Colonic mucosa (tissue), 4 donors: ENCODE measurements around the gene TOP2B. TPM values are rescaled to one million over a fixed set of nuclear protein-coding genes. Genes with fewer than 3 reads are reported as not detected.

Source experiments
- DNase-seq: peaks from one replicate; pipeline ENCODE4 v3.0.0-alpha.2; 2020
- H3K27ac ChIP-seq: fragments of 200-600 bp; one replicate; pipeline ENCODE4 v1.8.0; 2021
- H3K27me3 ChIP-seq: fragments of 200-600 bp; one replicate; pipeline ENCODE4 v1.8.0; 2021
- H3K36me3 ChIP-seq: fragments of 200-600 bp; one replicate; pipeline ENCODE4 v1.8.0; 2021
- H3K4me1 ChIP-seq: fragments of 200-600 bp; one replicate; pipeline ENCODE4 v1.8.0; 2021; ENCODE audit warnings: mild to moderate bottlenecking
- H3K4me3 ChIP-seq: fragments of 200-600 bp; one replicate; pipeline ENCODE4 v1.8.0; 2021
- H3K9ac ChIP-seq, 2 donors: one replicate each; pipeline ENCODE4 v1.7.0; 2013; ENCODE audit warnings: control low read depth in 2 of 2, low read depth in 2 of 2, low read length in 2 of 2
- H3K9me3 ChIP-seq: fragments of 200-600 bp; one replicate; pipeline ENCODE4 v1.8.0; 2021
- intact Hi-C: fragments of 100-400 bp; cut with DNase I; formaldehyde crosslinking; loops from one replicate; pipeline ENCODE4 v1.14.1; 2022
- total RNA-seq, 2 donors: library from RNA; stranded (reverse); fragmentation: NEBNext Ultra II Directional in 1 of 2; extraction: Animal tissue kit (Norgen Biotek cat#: 25700) in 1 of 2; gene quantifications; one replicate each; pipeline ENCODE4 v1.2.1, GENCODE V29; 2021
- TF ChIP-seq, protein P1 (sequence below): fragments of 200-600 bp; IDR thresholded peaks from one replicate; pipeline ENCODE4 v1.8.0; 2022; ENCODE audit warnings: antibody characterized with exemption, mild to moderate bottlenecking
- donor health status: healthy.
- donor health status: DM: no; HTN: no; CAD: no.
- donor health status: DM: no; HTN: no; CAD: no.

The TOP2B gene
- total RNA-seq, 2 donors from 2014 or later, result 105 TPM

DNA sequence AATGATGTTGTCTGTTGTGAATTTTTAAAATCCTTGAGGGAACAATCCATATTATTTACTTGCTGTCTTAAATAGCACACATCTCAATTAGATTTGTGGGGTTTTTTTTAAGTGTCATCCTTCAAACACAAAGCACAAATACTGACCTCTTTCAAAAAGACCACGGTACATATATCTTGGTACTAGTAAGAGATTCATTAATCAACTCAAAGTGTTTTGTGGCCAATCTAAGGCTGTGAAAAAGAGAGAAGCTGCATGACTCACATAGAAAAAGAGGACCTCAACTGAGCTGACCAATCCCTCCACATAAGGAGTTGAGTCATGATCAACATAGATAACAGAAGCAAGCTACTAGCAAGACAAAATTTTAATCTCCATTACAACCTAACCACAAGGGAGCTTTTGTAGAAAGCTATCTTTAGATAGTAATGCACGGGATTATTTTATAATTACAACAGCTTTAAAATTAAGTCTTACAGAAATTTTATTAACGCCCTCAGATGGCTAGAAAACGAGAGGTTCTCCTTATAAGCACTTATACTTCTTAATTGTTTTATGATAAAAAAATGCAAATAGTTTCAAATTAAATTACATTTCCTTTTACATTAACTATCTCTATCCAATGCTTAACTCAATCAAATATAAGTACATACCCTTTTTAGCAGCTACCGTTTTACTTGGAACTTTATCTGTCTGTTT, 60.5 kb downstream of the TOP2B start:
- DNase-seq, result no peak
- no peak overlapping the region for H3K27ac ChIP-seq
- H3K9me3 ChIP-seq, result no peaks in the 10 kb centered on the region
- no peaks in the 10 kb centered on the region for H3K4me1 ChIP-seq
- H3K9ac ChIP-seq, result no peak overlapping the region
- TF ChIP-seq, protein P1, sequence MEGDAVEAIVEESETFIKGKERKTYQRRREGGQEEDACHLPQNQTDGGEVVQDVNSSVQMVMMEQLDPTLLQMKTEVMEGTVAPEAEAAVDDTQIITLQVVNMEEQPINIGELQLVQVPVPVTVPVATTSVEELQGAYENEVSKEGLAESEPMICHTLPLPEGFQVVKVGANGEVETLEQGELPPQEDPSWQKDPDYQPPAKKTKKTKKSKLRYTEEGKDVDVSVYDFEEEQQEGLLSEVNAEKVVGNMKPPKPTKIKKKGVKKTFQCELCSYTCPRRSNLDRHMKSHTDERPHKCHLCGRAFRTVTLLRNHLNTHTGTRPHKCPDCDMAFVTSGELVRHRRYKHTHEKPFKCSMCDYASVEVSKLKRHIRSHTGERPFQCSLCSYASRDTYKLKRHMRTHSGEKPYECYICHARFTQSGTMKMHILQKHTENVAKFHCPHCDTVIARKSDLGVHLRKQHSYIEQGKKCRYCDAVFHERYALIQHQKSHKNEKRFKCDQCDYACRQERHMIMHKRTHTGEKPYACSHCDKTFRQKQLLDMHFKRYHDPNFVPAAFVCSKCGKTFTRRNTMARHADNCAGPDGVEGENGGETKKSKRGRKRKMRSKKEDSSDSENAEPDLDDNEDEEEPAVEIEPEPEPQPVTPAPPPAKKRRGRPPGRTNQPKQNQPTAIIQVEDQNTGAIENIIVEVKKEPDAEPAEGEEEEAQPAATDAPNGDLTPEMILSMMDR, result no peak
- intact Hi-C loops, result no loop called here
- no peak overlapping the region for H3K4me3 ChIP-seq
- no peaks in the 10 kb centered on the region for H3K36me3 ChIP-seq
- H3K27me3 ChIP-seq, result no peaks in the 10 kb centered on the region

DNA sequence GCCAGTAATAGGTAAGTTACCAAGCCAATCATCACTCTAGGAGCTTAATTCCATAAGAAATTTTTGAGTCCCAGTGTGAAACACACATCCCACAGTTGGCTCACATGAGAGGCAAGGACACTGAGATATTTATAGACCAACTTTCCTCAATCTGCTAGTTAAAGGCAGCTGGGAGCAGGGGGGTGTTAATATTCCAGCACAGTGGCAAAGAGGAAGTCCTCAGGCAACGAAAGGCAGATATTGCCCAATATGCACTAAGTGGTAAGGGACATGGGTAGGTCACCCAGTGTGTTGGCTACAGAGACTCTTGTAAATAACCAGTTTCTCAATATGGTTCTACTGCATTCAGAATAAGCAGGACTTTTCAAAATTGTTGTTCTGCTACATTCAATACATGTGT, 61.0 kb downstream of the TOP2B start:
- Histone ChIP-seq H3K4me3 (no peak overlapping the region), H3K9ac (no peak overlapping the region), H3K4me1 (no peaks in the 10 kb centered on the region), H3K27ac (no peak overlapping the region), H3K36me3 (no peaks in the 10 kb centered on the region), H3K27me3 (no peaks in the 10 kb centered on the region), H3K9me3 (no peaks in the 10 kb centered on the region)
- DNase-seq, result no peak
- TF ChIP-seq, protein P1, result no peak
- intact Hi-C loops, result no loop called here

GRCh38 chr3:25597535-25598101, 67.1 kb downstream of the TOP2B start:
- DNase-seq, result no peak
- no peak overlapping the region for H3K27ac ChIP-seq
- H3K4me1 ChIP-seq, result no peaks in the 10 kb centered on the region
- no peak overlapping the region for H3K4me3 ChIP-seq
- TF ChIP-seq, protein P1, result no peak
- H3K9ac ChIP-seq, result no peak overlapping the region
- intact Hi-C loops, result loop anchor here (5.0 kb wide), 1 partner anchor 575 kb away; no protein-coding TSS in a partner anchor
- no peaks in the 10 kb centered on the region for H3K9me3 ChIP-seq
- no peaks in the 10 kb centered on the region for H3K27me3 ChIP-seq
- H3K36me3 ChIP-seq, result no peaks in the 10 kb centered on the region

DNA sequence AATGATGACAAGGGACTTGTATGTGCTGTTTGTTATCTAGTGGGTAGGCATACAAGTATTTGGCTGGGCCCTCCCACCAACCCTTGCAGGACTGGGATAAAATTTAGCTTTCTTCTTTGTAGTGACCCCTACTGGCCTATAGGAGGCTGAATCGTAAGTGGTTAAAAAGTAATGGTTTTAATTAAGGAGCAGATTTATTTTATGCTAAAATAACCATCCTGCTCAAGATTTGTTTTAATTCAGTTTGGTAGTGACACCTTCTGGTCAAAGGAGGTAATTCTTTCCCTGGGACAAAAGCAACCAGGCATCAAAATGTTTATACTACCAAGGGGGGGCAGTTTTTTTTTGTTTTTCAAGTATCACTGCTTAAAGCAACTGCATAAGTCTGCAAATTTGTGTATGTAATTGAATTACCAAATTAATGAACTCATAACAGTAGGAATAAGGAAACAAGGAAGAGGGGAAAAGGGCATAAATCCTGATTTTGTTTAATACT, 70.7 kb downstream of the TOP2B start:
- DNase-seq, result no peak
- no peaks in the 10 kb centered on the region for H3K36me3 ChIP-seq
- H3K27me3 ChIP-seq, result no peaks in the 10 kb centered on the region
- H3K9ac ChIP-seq, result no peak overlapping the region
- no peaks in the 10 kb centered on the region for H3K9me3 ChIP-seq
- intact Hi-C loops, result loop anchor here (5.0 kb wide), 2 partner anchors 632 to 822 kb away; no protein-coding TSS in a partner anchor
- no peaks in the 10 kb centered on the region for H3K4me1 ChIP-seq
- no peak overlapping the region for H3K27ac ChIP-seq
- TF ChIP-seq, protein P1, result peak; percentile 75
- H3K4me3 ChIP-seq, result no peak overlapping the region

- H3K27me3 ChIP-seq, result no peaks in the 10 kb centered on the region
- H3K9me3 ChIP-seq, result no peaks in the 10 kb centered on the region
- H3K9ac ChIP-seq, result no peak overlapping the region
- no peaks in the 10 kb centered on the region for H3K4me1 ChIP-seq
- no peak for DNase-seq
- no peak overlapping the region for H3K27ac ChIP-seq
- no peak overlapping the region for H3K4me3 ChIP-seq
- intact Hi-C loops, result loop anchor here (5.0 kb wide), 2 partner anchors 631 to 821 kb away; no protein-coding TSS in a partner anchor
- TF ChIP-seq, protein P1, result no peak
- no peaks in the 10 kb centered on the region for H3K36me3 ChIP-seq
Observed at GRCh38 chr3:25593001-25593400, 71.7 kb downstream of the TOP2B start.
